Liver (tissue), 9 donors: Measurements from ENCODE around the gene TP63. TPM values are rescaled to one million over a fixed set of nuclear protein-coding genes. Genes with fewer than 3 reads are reported as not detected.

Experiments used
- DNase-seq: peaks from one replicate; pipeline ENCODE4 v3.0.0-alpha.2; 2017; ENCODE audit warnings: low spot score
- H3K27ac ChIP-seq, 2 donors: one replicate each; pipeline ENCODE4 v1.7.0; 2013; ENCODE audit warnings: inconsistent platforms in 2 of 2, low read length in 2 of 2, control low read depth in 1 of 2, low read depth in 1 of 2, mild to moderate bottlenecking in 1 of 2
- H3K27me3 ChIP-seq, 4 donors: one replicate each; pipeline versions ENCODE4 v1.6.1 to v1.7.0; 2013; ENCODE audit warnings: low read length in 3 of 4, inconsistent platforms in 1 of 4, mild to moderate bottlenecking in 1 of 4, moderate library complexity in 1 of 4; ENCODE audit not compliant: control insufficient read depth in 4 of 4, insufficient read depth in 4 of 4
- H3K36me3 ChIP-seq, 4 donors: one replicate each; pipeline versions ENCODE4 v1.6.1 to v1.7.0; 2013; ENCODE audit warnings: low read length in 3 of 4, mild to moderate bottlenecking in 3 of 4, low read depth in 1 of 4, moderate library complexity in 1 of 4; ENCODE audit not compliant: control insufficient read depth in 4 of 4, insufficient read depth in 3 of 4
- H3K4me1 ChIP-seq, 4 donors: one replicate each; pipeline versions ENCODE4 v1.6.1 to v1.7.0; 2013; ENCODE audit warnings: low read length in 3 of 4, mild to moderate bottlenecking in 3 of 4, moderate library complexity in 1 of 4; ENCODE audit not compliant: control insufficient read depth in 4 of 4, insufficient read depth in 4 of 4
- H3K4me3 ChIP-seq, 3 donors: one replicate each; pipeline versions ENCODE4 v1.6.1 to v1.7.0; 2013; ENCODE audit warnings: low read length in 3 of 3, control low read depth in 1 of 3, low read depth in 1 of 3, mild to moderate bottlenecking in 1 of 3
- H3K9ac ChIP-seq, 2 donors: one replicate each; pipeline ENCODE4 v1.7.0; 2013; ENCODE audit warnings: low read length in 2 of 2, mild to moderate bottlenecking in 2 of 2, moderate library complexity in 2 of 2, control low read depth in 1 of 2, low read depth in 1 of 2
- H3K9me3 ChIP-seq, 4 donors: one replicate each; pipeline versions ENCODE4 v1.6.1 to v1.7.0; 2013; ENCODE audit warnings: low read length in 3 of 4; ENCODE audit not compliant: control insufficient read depth in 4 of 4
- ATF3 ChIP-seq: IDR thresholded peaks from 2 replicates; pipeline ENCODE4 v1.6.1; 2016; ENCODE audit warnings: antibody characterized with exemption
- EGR1 ChIP-seq, 2 donors: IDR thresholded peaks; 2 replicates each; pipeline ENCODE4 v1.6.1; 2016 to 2018; ENCODE audit warnings: antibody characterized with exemption in 2 of 2, low read depth in 2 of 2
- FOXA1 ChIP-seq: IDR thresholded peaks from 2 replicates; pipeline ENCODE4 v1.6.1; 2016; ENCODE audit warnings: antibody characterized with exemption
- FOXA2 ChIP-seq: IDR thresholded peaks from 2 replicates; pipeline ENCODE4 v1.6.1; 2016; ENCODE audit warnings: antibody characterized with exemption
- GABPA ChIP-seq, 2 donors: IDR thresholded peaks in 1 of 2; conservative IDR thresholded peaks in 1 of 2; 2 replicates each; pipeline ENCODE4 v1.6.1; 2016; ENCODE audit warnings: antibody characterized with exemption in 2 of 2, mild to moderate bottlenecking in 1 of 2, moderate library complexity in 1 of 2
- HNF4A ChIP-seq, 2 donors: conservative IDR thresholded peaks; 2 replicates each; pipeline ENCODE4 v1.6.1; 2016; ENCODE audit warnings: antibody characterized with exemption in 2 of 2, mild to moderate bottlenecking in 2 of 2
- HNF4G ChIP-seq: IDR thresholded peaks from 2 replicates; pipeline ENCODE4 v1.6.1; 2016; ENCODE audit warnings: antibody characterized with exemption
- JUND ChIP-seq, 2 donors: IDR thresholded peaks; 2 replicates each; pipeline ENCODE4 v1.6.1; 2016; ENCODE audit warnings: antibody characterized with exemption in 2 of 2
- MAX ChIP-seq: IDR thresholded peaks from 2 replicates; pipeline ENCODE4 v1.6.1; 2016; ENCODE audit warnings: antibody characterized with exemption
- NR2F2 ChIP-seq: IDR thresholded peaks from 2 replicates; pipeline ENCODE4 v1.6.1; 2016; ENCODE audit warnings: antibody characterized with exemption
- RAD21 ChIP-seq, 2 donors: IDR thresholded peaks; 2 replicates each; pipeline ENCODE4 v1.6.1; 2016; ENCODE audit warnings: antibody characterized with exemption in 2 of 2, mild to moderate bottlenecking in 2 of 2
- RXRA ChIP-seq, 2 donors: IDR thresholded peaks; 2 replicates each; pipeline ENCODE4 v1.6.1; 2017 to 2018; ENCODE audit warnings: antibody characterized with exemption in 2 of 2, mild to moderate bottlenecking in 1 of 2
- SP1 ChIP-seq: IDR thresholded peaks from 2 replicates; pipeline ENCODE4 v1.6.1; 2018; ENCODE audit warnings: antibody characterized with exemption, mild to moderate bottlenecking
- TAF1 ChIP-seq: conservative IDR thresholded peaks from 2 replicates; pipeline ENCODE4 v1.6.1; 2016; ENCODE audit warnings: antibody characterized with exemption, mild to moderate bottlenecking
- ZBTB33 ChIP-seq: IDR thresholded peaks from 2 replicates; pipeline ENCODE4 v1.6.1; 2016; ENCODE audit warnings: antibody characterized with exemption
- WGBS: extraction: QIAGEN DNeasy Blood & Tissue Kit; methylation state at CpG from one replicate; pipeline ENCODE4 v1.1.7; 2013; 5-methylcytosine and 5-hydroxymethylcytosine counted together
- polyA plus RNA-seq, 2 donors: library from polyadenylated mRNA; stranded (reverse) in 1 of 2; unstranded in 1 of 2; fragments of 200-250 nt in 1 of 2; fragments of >200 nt in 1 of 2; fragmentation: Nextera tagmentation in 1 of 2; extraction: Ambion mirVana in 1 of 2; gene quantifications; one replicate each; pipeline versions ENCODE4 v1.2.1 to v1.2.3, GENCODE V29; 2013 to 2015
- total RNA-seq, 2 donors: library from RNA; depleted of rRNA; stranded (reverse); fragments of >200 nt; gene quantifications; one replicate each; pipeline ENCODE4 v1.2.3, GENCODE V29; 2014
- TF ChIP-seq, protein P1 (sequence below): IDR thresholded peaks from 2 replicates; pipeline ENCODE4 v1.6.1; 2016; ENCODE audit warnings: antibody characterized with exemption, mild to moderate bottlenecking
- TF ChIP-seq, protein P2 (sequence below): fragments of 150-350 bp; IDR thresholded peaks from 2 replicates; pipeline ENCODE4 v1.5.1; 2017; ENCODE audit warnings: improper control_type of control experiment, low read depth, low read length; ENCODE audit not compliant: missing input control
- donor health status: healthy.
- donor health status: healthy.
- donor health status: healthy.
- donor health status: healthy.
- donor health status: healthy.

TP63 gene
- total and polyA plus RNA-seq, 4 donors: under 0.01 to 0.08 (median 0.05) TPM; not detected in 1

GRCh38 chr3:189602471-189602870, 28.7 kb upstream of the TP63 start:
- H3K9ac ChIP-seq: no peak overlapping the region
- WGBS: 95% methylated on average over 5 of the region's 5 CpGs
- DNase-seq: no peak
- no peaks in the 10 kb centered on the region for H3K4me1 ChIP-seq
- no peaks in the 10 kb centered on the region for H3K27me3 ChIP-seq
- TF ChIP-seq, protein P1, sequence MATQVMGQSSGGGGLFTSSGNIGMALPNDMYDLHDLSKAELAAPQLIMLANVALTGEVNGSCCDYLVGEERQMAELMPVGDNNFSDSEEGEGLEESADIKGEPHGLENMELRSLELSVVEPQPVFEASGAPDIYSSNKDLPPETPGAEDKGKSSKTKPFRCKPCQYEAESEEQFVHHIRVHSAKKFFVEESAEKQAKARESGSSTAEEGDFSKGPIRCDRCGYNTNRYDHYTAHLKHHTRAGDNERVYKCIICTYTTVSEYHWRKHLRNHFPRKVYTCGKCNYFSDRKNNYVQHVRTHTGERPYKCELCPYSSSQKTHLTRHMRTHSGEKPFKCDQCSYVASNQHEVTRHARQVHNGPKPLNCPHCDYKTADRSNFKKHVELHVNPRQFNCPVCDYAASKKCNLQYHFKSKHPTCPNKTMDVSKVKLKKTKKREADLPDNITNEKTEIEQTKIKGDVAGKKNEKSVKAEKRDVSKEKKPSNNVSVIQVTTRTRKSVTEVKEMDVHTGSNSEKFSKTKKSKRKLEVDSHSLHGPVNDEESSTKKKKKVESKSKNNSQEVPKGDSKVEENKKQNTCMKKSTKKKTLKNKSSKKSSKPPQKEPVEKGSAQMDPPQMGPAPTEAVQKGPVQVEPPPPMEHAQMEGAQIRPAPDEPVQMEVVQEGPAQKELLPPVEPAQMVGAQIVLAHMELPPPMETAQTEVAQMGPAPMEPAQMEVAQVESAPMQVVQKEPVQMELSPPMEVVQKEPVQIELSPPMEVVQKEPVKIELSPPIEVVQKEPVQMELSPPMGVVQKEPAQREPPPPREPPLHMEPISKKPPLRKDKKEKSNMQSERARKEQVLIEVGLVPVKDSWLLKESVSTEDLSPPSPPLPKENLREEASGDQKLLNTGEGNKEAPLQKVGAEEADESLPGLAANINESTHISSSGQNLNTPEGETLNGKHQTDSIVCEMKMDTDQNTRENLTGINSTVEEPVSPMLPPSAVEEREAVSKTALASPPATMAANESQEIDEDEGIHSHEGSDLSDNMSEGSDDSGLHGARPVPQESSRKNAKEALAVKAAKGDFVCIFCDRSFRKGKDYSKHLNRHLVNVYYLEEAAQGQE: no peak
- TF ChIP-seq ZBTB33 (no peak), NR2F2 (no peak), EGR1 (IDR thresholded peaks at IDR 0.05; ENCODE audit: low read depth in 2 of 2) (no peak), RXRA (IDR thresholded peaks at IDR 0.05) (no peak), RAD21 (IDR thresholded peaks at IDR 0.05) (no peak), FOXA1 (no peak), HNF4A (conservative IDR thresholded peaks at IDR 0.05) (no peak), SP1 (no peak), FOXA2 (no peak), JUND (IDR thresholded peaks at IDR 0.05) (no peak), ATF3 (no peak), MAX (no peak), TAF1 (no peak), HNF4G (no peak)
- TF ChIP-seq, protein P2, sequence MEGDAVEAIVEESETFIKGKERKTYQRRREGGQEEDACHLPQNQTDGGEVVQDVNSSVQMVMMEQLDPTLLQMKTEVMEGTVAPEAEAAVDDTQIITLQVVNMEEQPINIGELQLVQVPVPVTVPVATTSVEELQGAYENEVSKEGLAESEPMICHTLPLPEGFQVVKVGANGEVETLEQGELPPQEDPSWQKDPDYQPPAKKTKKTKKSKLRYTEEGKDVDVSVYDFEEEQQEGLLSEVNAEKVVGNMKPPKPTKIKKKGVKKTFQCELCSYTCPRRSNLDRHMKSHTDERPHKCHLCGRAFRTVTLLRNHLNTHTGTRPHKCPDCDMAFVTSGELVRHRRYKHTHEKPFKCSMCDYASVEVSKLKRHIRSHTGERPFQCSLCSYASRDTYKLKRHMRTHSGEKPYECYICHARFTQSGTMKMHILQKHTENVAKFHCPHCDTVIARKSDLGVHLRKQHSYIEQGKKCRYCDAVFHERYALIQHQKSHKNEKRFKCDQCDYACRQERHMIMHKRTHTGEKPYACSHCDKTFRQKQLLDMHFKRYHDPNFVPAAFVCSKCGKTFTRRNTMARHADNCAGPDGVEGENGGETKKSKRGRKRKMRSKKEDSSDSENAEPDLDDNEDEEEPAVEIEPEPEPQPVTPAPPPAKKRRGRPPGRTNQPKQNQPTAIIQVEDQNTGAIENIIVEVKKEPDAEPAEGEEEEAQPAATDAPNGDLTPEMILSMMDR: no peak
- H3K4me3 ChIP-seq: no peak overlapping the region
- H3K9me3 ChIP-seq: peaks cover 0 to 4% (median 1%) of the 10 kb centered on the region in 4 donors
- no peaks in the 10 kb centered on the region for H3K36me3 ChIP-seq
- H3K27ac ChIP-seq: no peak overlapping the region

- H3K36me3 ChIP-seq: no peaks in the 10 kb centered on the region
- DNase-seq: no peak
These were observed 25.5 kb upstream of the TP63 start for GRCh38 chr3:189605717-189606116.

More at GRCh38 chr3:189605717-189606116, 25.5 kb upstream of the TP63 start:
- H3K27ac ChIP-seq: no peak overlapping the region
- H3K4me1 ChIP-seq: no peaks in the 10 kb centered on the region
- H3K27me3 ChIP-seq: no peaks in the 10 kb centered on the region
- WGBS: 51% methylated on average over 2 of the region's 2 CpGs
- TF ChIP-seq EGR1 (IDR thresholded peaks at IDR 0.05; ENCODE audit: low read depth in 2 of 2) (no peak), NR2F2 (no peak), GABPA (IDR thresholded peaks at IDR 0.05 in 1 of 2, conservative IDR thresholded peaks at IDR 0.05 in 1 of 2) (no peak), FOXA2 (no peak), HNF4A (conservative IDR thresholded peaks at IDR 0.05) (no peak), ATF3 (no peak), TAF1 (no peak)
- peaks cover 0 to 4% (median 1%) of the 10 kb centered on the region in 4 donors for H3K9me3 ChIP-seq
- H3K4me3 ChIP-seq: no peak overlapping the region
- H3K9ac ChIP-seq: no peak overlapping the region
